Measurements from ENCODE around the gene HSPA8. TPM values are rescaled to one million over a fixed set of nuclear protein-coding genes. Genes with fewer than 3 reads are reported as not detected.
A peak's percentile ranks its signal among the peaks of the same experiment; 100 is the strongest.

HSPA8 gene
- total RNA-seq, 2 donors from 2014 or later: 1,572 to 1,940 TPM

DNA sequence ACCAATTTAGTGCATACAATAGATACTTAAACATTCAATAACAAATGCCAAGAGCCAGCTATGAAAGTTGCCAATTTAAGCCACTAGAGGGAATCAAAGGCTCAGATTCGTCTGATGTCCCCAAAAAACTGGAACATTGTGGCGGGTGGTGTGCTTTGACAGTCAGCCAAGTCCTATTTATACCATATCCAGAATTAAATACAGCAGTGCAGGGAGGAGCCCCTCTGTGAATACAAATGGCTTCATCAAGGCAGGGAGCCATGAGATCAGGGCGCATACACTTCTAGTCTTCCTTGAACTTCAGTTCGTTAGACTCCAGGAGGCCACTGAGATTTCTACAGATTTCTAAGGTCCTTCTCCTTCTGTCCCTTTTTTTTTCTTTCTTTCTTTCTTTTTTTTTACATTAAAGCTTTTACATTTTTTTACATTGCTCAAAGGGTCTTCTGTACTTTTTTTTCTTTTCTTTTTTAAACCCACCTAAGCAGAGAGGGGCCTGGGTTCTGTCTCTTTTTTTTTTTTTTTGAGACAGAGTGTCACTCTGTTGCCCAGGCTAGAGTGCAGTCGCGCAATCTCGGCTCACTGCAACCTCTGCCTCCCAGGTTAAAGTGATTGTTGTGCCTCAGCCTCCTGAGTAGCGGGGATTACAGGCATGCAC, 41.5 kb upstream of the HSPA8 start:
- H3K4me3 Mint-ChIP-seq: no peak overlapping the region
- Histone ChIP-seq H3K27me3 (ENCODE audit: control insufficient read depth, insufficient read depth, low read length, poor library complexity, severe bottlenecking) (no peaks in the 10 kb centered on the region), H3K9me3 (ENCODE audit: control insufficient read depth, low read length) (no peaks in the 10 kb centered on the region), H3K9ac (ENCODE audit: extremely low read depth, low read length, poor library complexity, severe bottlenecking) (no peak overlapping the region), H3K27ac (ENCODE audit: low read depth, low read length) (no peak overlapping the region), H3K4me3 (ENCODE audit: low read length) (no peak overlapping the region), H3K36me3 (ENCODE audit: control insufficient read depth, insufficient read depth, low read length) (peaks cover 5% of the 10 kb centered on the region), H3K4me1 (ENCODE audit: control insufficient read depth, insufficient read depth, low read length) (peaks cover 3% of the 10 kb centered on the region)
- peaks cover 22% of the 10 kb centered on the region for H3K36me3 Mint-ChIP-seq (ENCODE audit: low read depth)
- TF ChIP-seq, protein P1, sequence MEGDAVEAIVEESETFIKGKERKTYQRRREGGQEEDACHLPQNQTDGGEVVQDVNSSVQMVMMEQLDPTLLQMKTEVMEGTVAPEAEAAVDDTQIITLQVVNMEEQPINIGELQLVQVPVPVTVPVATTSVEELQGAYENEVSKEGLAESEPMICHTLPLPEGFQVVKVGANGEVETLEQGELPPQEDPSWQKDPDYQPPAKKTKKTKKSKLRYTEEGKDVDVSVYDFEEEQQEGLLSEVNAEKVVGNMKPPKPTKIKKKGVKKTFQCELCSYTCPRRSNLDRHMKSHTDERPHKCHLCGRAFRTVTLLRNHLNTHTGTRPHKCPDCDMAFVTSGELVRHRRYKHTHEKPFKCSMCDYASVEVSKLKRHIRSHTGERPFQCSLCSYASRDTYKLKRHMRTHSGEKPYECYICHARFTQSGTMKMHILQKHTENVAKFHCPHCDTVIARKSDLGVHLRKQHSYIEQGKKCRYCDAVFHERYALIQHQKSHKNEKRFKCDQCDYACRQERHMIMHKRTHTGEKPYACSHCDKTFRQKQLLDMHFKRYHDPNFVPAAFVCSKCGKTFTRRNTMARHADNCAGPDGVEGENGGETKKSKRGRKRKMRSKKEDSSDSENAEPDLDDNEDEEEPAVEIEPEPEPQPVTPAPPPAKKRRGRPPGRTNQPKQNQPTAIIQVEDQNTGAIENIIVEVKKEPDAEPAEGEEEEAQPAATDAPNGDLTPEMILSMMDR (conservative IDR thresholded peaks at IDR 0.05): peak; percentile 85
- WGBS, 2 experiments (ENCODE audit: insufficient coverage in 1 of 2, insufficient read length in 1 of 2): 88 to 94% methylated on average over 6 to 8 of the region's 8 CpGs
- no peaks in the 10 kb centered on the region for H3K9me3 Mint-ChIP-seq
- no peaks in the 10 kb centered on the region for H3K27me3 Mint-ChIP-seq (ENCODE audit: insufficient read depth)
- H3K4me1 Mint-ChIP-seq: peaks cover 31% of the 10 kb centered on the region
- DNase-seq: peak; percentile 73
- peak overlapping the region; percentile 65 for H3K27ac Mint-ChIP-seq

DNA sequence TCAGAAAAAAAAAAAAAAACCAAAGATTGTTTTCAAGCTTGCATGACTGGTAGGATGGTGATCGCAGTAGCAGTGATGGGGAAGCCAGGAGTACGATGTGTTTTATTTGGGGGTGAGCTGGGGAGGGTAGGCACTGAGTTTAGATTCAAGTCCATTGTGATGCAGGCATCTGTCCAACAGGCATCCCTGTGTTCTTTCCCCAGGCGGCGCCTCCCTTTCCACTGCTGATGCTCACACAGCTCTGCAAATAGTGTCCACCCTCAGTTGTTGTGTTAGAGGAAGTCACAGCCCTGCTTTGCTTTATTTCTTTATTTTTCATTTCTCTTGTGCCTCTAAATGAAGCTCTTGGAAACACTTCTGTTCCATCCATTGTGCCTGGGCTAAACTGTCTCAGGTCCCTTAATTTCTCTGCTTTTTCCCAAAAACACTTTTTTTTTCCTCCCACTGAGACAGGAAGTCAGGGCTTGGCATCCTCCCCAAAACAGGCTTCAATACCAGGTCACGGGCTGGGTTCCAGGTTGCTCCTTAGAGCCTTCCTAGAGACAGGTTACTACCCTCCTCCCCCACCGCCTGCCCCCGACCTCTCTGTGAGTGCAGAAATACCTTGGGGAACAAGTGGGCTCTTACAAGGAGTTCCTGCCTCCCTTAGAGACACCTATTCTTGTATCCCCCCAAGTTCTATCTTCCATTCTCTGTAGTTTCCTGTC, 38.6 kb upstream of the HSPA8 start:
- Histone ChIP-seq H3K27ac (ENCODE audit: low read depth, low read length) (no peak overlapping the region), H3K4me1 (ENCODE audit: control insufficient read depth, insufficient read depth, low read length) (peaks cover 3% of the 10 kb centered on the region), H3K36me3 (ENCODE audit: control insufficient read depth, insufficient read depth, low read length) (peaks cover 26% of the 10 kb centered on the region), H3K9me3 (ENCODE audit: control insufficient read depth, low read length) (no peaks in the 10 kb centered on the region), H3K4me3 (ENCODE audit: low read length) (no peak overlapping the region), H3K9ac (ENCODE audit: extremely low read depth, low read length, poor library complexity, severe bottlenecking) (no peak overlapping the region), H3K27me3 (ENCODE audit: control insufficient read depth, insufficient read depth, low read length, poor library complexity, severe bottlenecking) (no peaks in the 10 kb centered on the region)
- Mint-ChIP-seq H3K27me3 (ENCODE audit: insufficient read depth) (no peaks in the 10 kb centered on the region), H3K4me1 (peaks cover 21% of the 10 kb centered on the region), H3K36me3 (ENCODE audit: low read depth) (peaks cover 37% of the 10 kb centered on the region), H3K27ac (peak overlapping the region; percentile 83), H3K9me3 (no peaks in the 10 kb centered on the region), H3K4me3 (no peak overlapping the region)
- peak; percentile 47 for DNase-seq
- 85 to 96% methylated on average over 6 to 7 of the region's 7 CpGs for WGBS, 2 experiments (ENCODE audit: insufficient coverage in 1 of 2, insufficient read length in 1 of 2)
- TF ChIP-seq, protein P1 (conservative IDR thresholded peaks at IDR 0.05): no peak

DNA sequence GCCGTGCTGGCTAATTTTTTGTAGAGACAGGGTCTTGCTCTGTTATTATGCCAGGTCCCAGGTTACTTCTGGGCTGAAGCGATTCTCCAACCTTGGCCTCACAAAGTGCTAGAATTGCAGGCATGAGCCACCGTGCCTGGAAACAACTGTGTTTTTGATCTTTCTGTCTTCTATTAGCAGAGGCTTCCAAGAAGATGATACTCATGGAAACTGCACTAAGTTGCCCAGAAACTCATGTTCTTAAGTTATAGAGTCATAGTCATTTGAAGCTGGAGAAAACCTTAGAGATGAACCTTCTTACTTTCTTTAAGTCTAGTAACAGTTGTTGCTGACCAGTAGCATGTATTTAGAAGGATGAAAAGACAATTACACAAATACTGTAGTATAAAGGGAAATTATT, 37.1 kb upstream of the HSPA8 start:
- H3K27me3 ChIP-seq (ENCODE audit: control insufficient read depth, insufficient read depth, low read length, poor library complexity, severe bottlenecking): no peaks in the 10 kb centered on the region
- TF ChIP-seq, protein P1 (conservative IDR thresholded peaks at IDR 0.05): no peak
- Mint-ChIP-seq H3K27ac (no peak overlapping the region), H3K4me1 (peaks cover 18% of the 10 kb centered on the region), H3K36me3 (ENCODE audit: low read depth) (peaks cover 47% of the 10 kb centered on the region), H3K9me3 (no peaks in the 10 kb centered on the region), H3K4me3 (no peak overlapping the region), H3K27me3 (ENCODE audit: insufficient read depth) (no peaks in the 10 kb centered on the region)
- 74 to 95% methylated on average over 2 to 3 of the region's 3 CpGs for WGBS, 2 experiments (ENCODE audit: insufficient coverage in 1 of 2, insufficient read length in 1 of 2)
- no peak overlapping the region for H3K9ac ChIP-seq (ENCODE audit: extremely low read depth, low read length, poor library complexity, severe bottlenecking)
- no peak overlapping the region for H3K4me3 ChIP-seq (ENCODE audit: low read length)
- H3K27ac ChIP-seq (ENCODE audit: low read depth, low read length): no peak overlapping the region
- DNase-seq: no peak
- peaks cover 3% of the 10 kb centered on the region for H3K4me1 ChIP-seq (ENCODE audit: control insufficient read depth, insufficient read depth, low read length)
- no peaks in the 10 kb centered on the region for H3K9me3 ChIP-seq (ENCODE audit: control insufficient read depth, low read length)
- H3K36me3 ChIP-seq (ENCODE audit: control insufficient read depth, insufficient read depth, low read length): peaks cover 41% of the 10 kb centered on the region

Measured in endodermal cell (in vitro differentiated cells).